IMR-90 (cell line): ENCODE data around the gene VAV1. TPM values are rescaled to one million over a fixed set of nuclear protein-coding genes. Genes with fewer than 3 reads are reported as not detected.

ENCODE experiments used
- ATAC-seq: fragments of 200-7000 bp; cut with Tn5 transposase; 2 replicates; pipeline ENCODE4 v1.9.1; 2020; ENCODE audit warnings: low read depth, mild to moderate bottlenecking, moderate library complexity
- BruUV-seq: library from RNA; stranded (reverse); fragments of 400-500 nt; replicated peaks from 2 replicates; lab custom pipeline; 2021; lab: Mats Ljungman, UMichigan
- CTCF ChIA-PET: fragments of 300-600 bp; formaldehyde crosslinking; extraction: SDS; loops from one replicate; lab custom pipeline; 2021; ENCODE audit warnings: antibody characterized with exemption; lab: Yijun Ruan, JAX
- POLR2A ChIA-PET: fragments of 300-600 bp; sonication (Branson Sonifier 250); formaldehyde crosslinking; loops from one replicate; lab custom pipeline; 2022; ENCODE audit warnings: antibody characterized with exemption; ENCODE audit not compliant: unreplicated experiment; lab: Charles Lee
- DNase-seq: peaks from one replicate; pipeline ENCODE4 v3.0.0; 2013
- H2AFZ ChIP-seq: replicated peaks from 2 replicates; pipeline ENCODE3; 2013; ENCODE audit warnings: low read length, mild to moderate bottlenecking; ENCODE audit not compliant: poor library complexity
- H2AK5ac ChIP-seq: 2 replicates; pipeline ENCODE4 v1.6.1; 2013; ENCODE audit warnings: low read depth, low read length, inconsistent platforms
- H2AK9ac ChIP-seq: replicated peaks from 2 replicates; pipeline ENCODE3; 2013; ENCODE audit warnings: mild to moderate bottlenecking, low read depth, low read length, moderate library complexity; ENCODE audit not compliant: poor library complexity
- H2BK120ac ChIP-seq: 2 replicates; pipeline ENCODE4 v1.6.1; 2013; ENCODE audit warnings: low read depth, low read length, inconsistent platforms
- H2BK15ac ChIP-seq: 3 replicates; pipeline ENCODE4 v1.6.1; 2013; ENCODE audit warnings: low read depth, low read length, inconsistent platforms
- H2BK20ac ChIP-seq: 2 replicates; pipeline ENCODE4 v1.6.1; 2013; ENCODE audit warnings: low read depth, mild to moderate bottlenecking, inconsistent platforms, low read length, moderate library complexity
- H2BK5ac ChIP-seq: 2 replicates; pipeline ENCODE4 v1.6.1; 2013; ENCODE audit warnings: mild to moderate bottlenecking, low read depth, low read length, inconsistent platforms; ENCODE audit not compliant: poor library complexity, severe bottlenecking
- H3K14ac ChIP-seq: replicated peaks from 2 replicates; pipeline ENCODE4 v1.6.1; 2013; ENCODE audit warnings: low read depth, low read length, inconsistent platforms
- H3K18ac ChIP-seq: 2 replicates; pipeline ENCODE4 v1.6.1; 2013; ENCODE audit warnings: low read depth, low read length, control low read depth
- H3K23ac ChIP-seq: 2 replicates; pipeline ENCODE4 v1.6.1; 2013; ENCODE audit warnings: low read depth, low read length, inconsistent platforms
- H3K27ac ChIP-seq: 2 replicates; pipeline ENCODE4 v1.5.1; 2013; ENCODE audit warnings: mild to moderate bottlenecking, control low read depth, low read length; ENCODE audit not compliant: insufficient read depth
- H3K27me3 ChIP-seq: 2 replicates; pipeline ENCODE4 v1.6.1; 2013; ENCODE audit warnings: low read length; ENCODE audit not compliant: control insufficient read depth, insufficient read depth
- H3K36me3 ChIP-seq: 2 replicates; pipeline ENCODE4 v1.6.1; 2013; ENCODE audit warnings: low read length, mixed read lengths; ENCODE audit not compliant: control insufficient read depth, insufficient read depth
- H3K4ac ChIP-seq: 2 replicates; pipeline ENCODE4 v1.6.1; 2013; ENCODE audit warnings: low read depth, low read length, inconsistent platforms
- H3K4me1 ChIP-seq: 2 replicates; pipeline ENCODE4 v1.6.1; 2013; ENCODE audit warnings: low read length, mixed read lengths; ENCODE audit not compliant: control insufficient read depth, insufficient read depth
- H3K4me2 ChIP-seq: 2 replicates; pipeline ENCODE4 v1.6.1; 2013; ENCODE audit warnings: low read depth, mild to moderate bottlenecking, control low read depth, low read length, moderate library complexity
- H3K4me3 ChIP-seq: 2 replicates; pipeline ENCODE4 v1.5.1; 2013; ENCODE audit warnings: low read depth, mild to moderate bottlenecking, control low read depth, low read length, moderate library complexity; ENCODE audit not compliant: insufficient read depth
- H3K56ac ChIP-seq: 2 replicates; pipeline ENCODE4 v1.6.1; 2013; ENCODE audit warnings: low read length, inconsistent platforms; ENCODE audit not compliant: insufficient read depth; ENCODE audit errors: extremely low read depth
- H3K79me1 ChIP-seq, 2 experiments: 2 replicates each; pipeline ENCODE4 v1.6.1; 2013; ENCODE audit warnings: low read length in 2 of 2, inconsistent platforms in 1 of 2, low read depth in 1 of 2
- H3K9ac ChIP-seq: 2 replicates; pipeline ENCODE4 v1.6.1; 2013; ENCODE audit warnings: low read depth, low read length, control low read depth
- H3K9me1 ChIP-seq: 2 replicates; pipeline ENCODE4 v1.6.1; 2013; ENCODE audit warnings: low read length, inconsistent platforms; ENCODE audit not compliant: insufficient read depth
- H3K9me3 ChIP-seq: 2 replicates; pipeline ENCODE4 v1.6.1; 2013; ENCODE audit warnings: low read length; ENCODE audit not compliant: control insufficient read depth, insufficient read depth
- H4K20me1 ChIP-seq: 2 replicates; pipeline ENCODE4 v1.6.1; 2013; ENCODE audit warnings: low read length, inconsistent platforms; ENCODE audit not compliant: insufficient read depth
- H4K5ac ChIP-seq: 2 replicates; pipeline ENCODE4 v1.6.1; 2013; ENCODE audit warnings: mild to moderate bottlenecking, low read depth, low read length, control low read depth
- H4K8ac ChIP-seq, 2 experiments: 2 replicates each; pipeline ENCODE4 v1.6.1; 2013; ENCODE audit warnings: low read depth in 2 of 2, low read length in 2 of 2, control low read depth in 1 of 2, inconsistent platforms in 1 of 2
- H4K91ac ChIP-seq: 2 replicates; pipeline ENCODE4 v1.6.1; 2013; ENCODE audit warnings: low read depth, low read length, inconsistent platforms; ENCODE audit not compliant: insufficient read depth
- BHLHE40 ChIP-seq: fragments of 150-350 bp; IDR thresholded peaks from 2 replicates; pipeline ENCODE4 v1.6.1; 2016; ENCODE audit warnings: mild to moderate bottlenecking, low read depth, low read length
- CEBPB ChIP-seq: IDR thresholded peaks from 2 replicates; pipeline ENCODE4 v1.6.1; 2012; ENCODE audit warnings: low read depth, low read length, improper control_type of control experiment
- CHD1 ChIP-seq: IDR thresholded peaks from 2 replicates; pipeline ENCODE4 v1.6.1; 2012; ENCODE audit warnings: low read depth, low read length, improper control_type of control experiment
- FOS ChIP-seq: fragments of 150-350 bp; IDR thresholded peaks from 2 replicates; pipeline ENCODE4 v1.6.1; 2016; ENCODE audit warnings: low read depth, low read length
- MAFK ChIP-seq: IDR thresholded peaks from 2 replicates; pipeline ENCODE4 v1.6.1; 2012; ENCODE audit warnings: low read depth, low read length, improper control_type of control experiment
- MAZ ChIP-seq: IDR thresholded peaks from 2 replicates; pipeline ENCODE4 v1.6.1; 2012; ENCODE audit warnings: low read depth, mild to moderate bottlenecking, low read length, improper control_type of control experiment, moderate library complexity, borderline replicate concordance
- MXI1 ChIP-seq: IDR thresholded peaks from 2 replicates; pipeline ENCODE4 v1.6.1; 2012; ENCODE audit warnings: low read depth, mild to moderate bottlenecking, low read length, moderate library complexity, borderline replicate concordance
- NFE2L2 ChIP-seq: fragments of 150-350 bp; IDR thresholded peaks from 2 replicates; pipeline ENCODE4 v1.6.1; 2016; ENCODE audit warnings: low read depth, mild to moderate bottlenecking, low read length
- POLR2A ChIP-seq: IDR thresholded peaks from 2 replicates; pipeline ENCODE4 v1.6.1; 2012; ENCODE audit warnings: mild to moderate bottlenecking, low read depth, low read length
- RAD21 ChIP-seq: IDR thresholded peaks from 2 replicates; pipeline ENCODE4 v1.6.1; 2012; ENCODE audit warnings: low read length, improper control_type of control experiment
- RCOR1 ChIP-seq: IDR thresholded peaks from 2 replicates; pipeline ENCODE4 v1.6.1; 2012; ENCODE audit warnings: mild to moderate bottlenecking, low read length, improper control_type of control experiment; ENCODE audit not compliant: insufficient replicate concordance
- RFX5 ChIP-seq: IDR thresholded peaks from 2 replicates; pipeline ENCODE4 v1.8.0; 2012; ENCODE audit warnings: low read depth, mild to moderate bottlenecking, low read length, moderate library complexity
- SMC3 ChIP-seq: fragments of 150-350 bp; IDR thresholded peaks from 2 replicates; pipeline ENCODE4 v1.6.1; 2016; ENCODE audit warnings: low read depth, mild to moderate bottlenecking, antibody characterized with exemption, low read length, moderate library complexity
- WGBS, 2 experiments: methylation state at CpG; one replicate each; pipeline versions ENCODE4 v1.1.5 to v1.1.7; 2013; ENCODE audit warnings: missing lambda C conversion rate in 2 of 2; ENCODE audit not compliant: insufficient read length in 1 of 2; ENCODE audit errors: extremely low coverage in 2 of 2; 5-methylcytosine and 5-hydroxymethylcytosine counted together
- dilution Hi-C: fragments of 300-500 bp; cut with HindIII; formaldehyde crosslinking; loops from one replicate; pipeline ENCODE4 v1.14.3; 2018; ENCODE audit warnings: low sequenced_read_pairs; ENCODE audit not compliant: unreplicated experiment
- in situ Hi-C: fragments of 300-500 bp; cut with MboI; formaldehyde crosslinking; loops from 3 replicates; pipeline ENCODE4 v1.14.3; 2019; ENCODE audit warnings: low sequenced_read_pairs, inconsistent platforms, mixed read lengths
- intact Hi-C: fragments of 100-400 bp; cut with micrococcal nuclease; formaldehyde crosslinking; loops from 2 replicates; pipeline ENCODE4 v1.10.0; 2022
- polyA plus RNA-seq, 3 experiments: library from polyadenylated mRNA; depleted of rRNA; stranded (reverse); fragments of >200 nt; gene quantifications; 2 replicates each; pipeline ENCODE4 v1.2.3, GENCODE V29; 2012; ENCODE audit warnings: low replicate concordance in 1 of 3
- total RNA-seq: library from RNA; depleted of rRNA; stranded (reverse); fragments of >200 nt; gene quantifications from 2 replicates; pipeline ENCODE4 v1.2.3, GENCODE V29; 2012
- TF ChIP-seq, protein P1 (sequence below): fragments of 150-350 bp; IDR thresholded peaks from 2 replicates; pipeline ENCODE4 v1.6.1; 2017; ENCODE audit warnings: mild to moderate bottlenecking, antibody characterized with exemption, low read length, low read depth
- TF ChIP-seq, protein P2 (sequence below): conservative IDR thresholded peaks from 2 replicates; pipeline ENCODE4 v1.5.1; 2012; ENCODE audit warnings: mild to moderate bottlenecking, low read depth, low read length, improper control_type of control experiment
- TF ChIP-seq, protein P3 (sequence below): fragments of 150-350 bp; IDR thresholded peaks from 2 replicates; pipeline ENCODE4 v1.6.1; 2016; ENCODE audit warnings: low read depth, mild to moderate bottlenecking, low read length, moderate library complexity, borderline replicate concordance

VAV1 gene
- total and polyA plus RNA-seq, 2 of the 4 experiments (the other 2 are of a cell fraction) = not detected

DNA sequence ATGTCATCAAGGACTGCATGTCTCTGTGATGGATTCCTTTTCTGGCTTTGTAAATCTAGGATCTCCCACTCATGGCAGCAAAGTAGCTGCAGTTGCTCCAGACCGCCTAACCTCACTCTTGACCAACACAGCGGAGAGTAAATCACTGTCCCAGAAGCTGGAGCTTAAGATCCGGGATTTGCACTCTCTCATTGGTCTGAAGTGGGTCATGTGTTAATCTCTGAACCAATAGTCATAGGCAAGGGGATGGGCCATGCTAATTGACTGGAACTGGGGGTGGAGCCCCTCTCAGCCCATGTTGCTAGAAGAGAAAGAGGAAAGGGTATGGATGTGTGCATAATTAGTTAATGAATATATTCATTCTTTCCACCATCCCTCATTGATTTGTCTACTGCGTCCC, 34.0 kb downstream of the VAV1 start:
- POLR2A ChIA-PET = no interaction called here
- no peak for ATAC-seq

More for the DNA sequence above, 34.0 kb downstream of the VAV1 start:
- Histone ChIP-seq H2BK5ac (no peak overlapping the region), H3K9ac (no peak overlapping the region), H4K8ac (no peak overlapping the region), H3K27ac (no peak overlapping the region), H3K23ac (no peak overlapping the region), H3K18ac (no peak overlapping the region), H3K4ac (no peak overlapping the region), H2BK120ac (no peak overlapping the region), H2AFZ (no peak overlapping the region), H3K9me1 (no peaks in the 10 kb centered on the region), H3K27me3 (no peaks in the 10 kb centered on the region), H2AK9ac (no peak overlapping the region), H3K4me3 (no peak overlapping the region), H3K36me3 (no peaks in the 10 kb centered on the region), H3K79me1 (no peaks in the 10 kb centered on the region), H3K56ac (no peak overlapping the region), H2AK5ac (no peak overlapping the region), H3K4me1 (no peaks in the 10 kb centered on the region), H3K4me2 (no peak overlapping the region), H2BK20ac (no peak overlapping the region), H4K91ac (no peak overlapping the region), H4K5ac (no peak overlapping the region), H3K9me3 (peaks cover 3% of the 10 kb centered on the region; the same call in 1 of the 2 replicates), H2BK15ac (no peak overlapping the region), H3K14ac (no peak overlapping the region), H4K20me1 (no peaks in the 10 kb centered on the region)
- DNase-seq = no peak
- in situ Hi-C loops (no loop called here), dilution Hi-C loops (no loop called here), intact Hi-C loops (no loop called here)
- WGBS, 2 experiments = no CpG with 5 or more reads among the region's 4 CpGs
- TF ChIP-seq RFX5 (no peak), FOS (no peak), RAD21 (no peak), SMC3 (no peak), CHD1 (no peak), MXI1 (no peak), MAFK (no peak), RCOR1 (no peak), CEBPB (no peak), BHLHE40 (no peak), POLR2A (no peak), NFE2L2 (no peak), MAZ (no peak)
- TF ChIP-seq, protein P1, sequence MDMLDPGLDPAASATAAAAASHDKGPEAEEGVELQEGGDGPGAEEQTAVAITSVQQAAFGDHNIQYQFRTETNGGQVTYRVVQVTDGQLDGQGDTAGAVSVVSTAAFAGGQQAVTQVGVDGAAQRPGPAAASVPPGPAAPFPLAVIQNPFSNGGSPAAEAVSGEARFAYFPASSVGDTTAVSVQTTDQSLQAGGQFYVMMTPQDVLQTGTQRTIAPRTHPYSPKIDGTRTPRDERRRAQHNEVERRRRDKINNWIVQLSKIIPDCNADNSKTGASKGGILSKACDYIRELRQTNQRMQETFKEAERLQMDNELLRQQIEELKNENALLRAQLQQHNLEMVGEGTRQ = no peak
- TF ChIP-seq, protein P2, sequence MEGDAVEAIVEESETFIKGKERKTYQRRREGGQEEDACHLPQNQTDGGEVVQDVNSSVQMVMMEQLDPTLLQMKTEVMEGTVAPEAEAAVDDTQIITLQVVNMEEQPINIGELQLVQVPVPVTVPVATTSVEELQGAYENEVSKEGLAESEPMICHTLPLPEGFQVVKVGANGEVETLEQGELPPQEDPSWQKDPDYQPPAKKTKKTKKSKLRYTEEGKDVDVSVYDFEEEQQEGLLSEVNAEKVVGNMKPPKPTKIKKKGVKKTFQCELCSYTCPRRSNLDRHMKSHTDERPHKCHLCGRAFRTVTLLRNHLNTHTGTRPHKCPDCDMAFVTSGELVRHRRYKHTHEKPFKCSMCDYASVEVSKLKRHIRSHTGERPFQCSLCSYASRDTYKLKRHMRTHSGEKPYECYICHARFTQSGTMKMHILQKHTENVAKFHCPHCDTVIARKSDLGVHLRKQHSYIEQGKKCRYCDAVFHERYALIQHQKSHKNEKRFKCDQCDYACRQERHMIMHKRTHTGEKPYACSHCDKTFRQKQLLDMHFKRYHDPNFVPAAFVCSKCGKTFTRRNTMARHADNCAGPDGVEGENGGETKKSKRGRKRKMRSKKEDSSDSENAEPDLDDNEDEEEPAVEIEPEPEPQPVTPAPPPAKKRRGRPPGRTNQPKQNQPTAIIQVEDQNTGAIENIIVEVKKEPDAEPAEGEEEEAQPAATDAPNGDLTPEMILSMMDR = no peak
- TF ChIP-seq, protein P3, sequence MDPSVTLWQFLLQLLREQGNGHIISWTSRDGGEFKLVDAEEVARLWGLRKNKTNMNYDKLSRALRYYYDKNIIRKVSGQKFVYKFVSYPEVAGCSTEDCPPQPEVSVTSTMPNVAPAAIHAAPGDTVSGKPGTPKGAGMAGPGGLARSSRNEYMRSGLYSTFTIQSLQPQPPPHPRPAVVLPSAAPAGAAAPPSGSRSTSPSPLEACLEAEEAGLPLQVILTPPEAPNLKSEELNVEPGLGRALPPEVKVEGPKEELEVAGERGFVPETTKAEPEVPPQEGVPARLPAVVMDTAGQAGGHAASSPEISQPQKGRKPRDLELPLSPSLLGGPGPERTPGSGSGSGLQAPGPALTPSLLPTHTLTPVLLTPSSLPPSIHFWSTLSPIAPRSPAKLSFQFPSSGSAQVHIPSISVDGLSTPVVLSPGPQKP = no peak
- CTCF ChIA-PET = no interaction called here
- BruUV-seq = no TSS peak
